Activated naive CD4-positive, alpha-beta T cell treated with Interleukin-2 at 50 U/mL for 16 hours (primary cell): ENCODE data around the gene HOXB8.

Experiments used
- DNase-seq: peaks from one replicate; pipeline ENCODE4 v3.0.0-alpha.2; 2020

HOXB8 gene

DNA sequence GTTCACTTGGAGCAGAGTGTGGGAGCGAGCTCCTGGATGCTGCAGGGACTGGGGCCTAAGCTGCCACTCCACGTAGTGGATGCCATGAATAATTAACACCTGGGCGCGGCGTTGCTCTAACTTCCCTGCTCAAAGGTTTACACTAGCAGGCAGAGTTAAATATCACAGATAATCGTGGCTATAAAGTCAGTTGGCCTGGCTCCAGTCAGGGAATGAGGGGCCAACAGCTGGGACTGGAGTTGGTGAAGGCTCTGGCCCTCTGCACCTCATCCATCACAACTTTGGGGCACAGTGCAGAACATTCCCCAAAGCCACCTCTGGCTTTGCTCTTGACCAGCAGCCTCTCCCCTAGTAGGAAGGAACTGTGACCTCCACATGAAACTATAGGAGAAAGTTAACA, 47.9 kb downstream of the HOXB8 start:
- no peak for DNase-seq

DNA sequence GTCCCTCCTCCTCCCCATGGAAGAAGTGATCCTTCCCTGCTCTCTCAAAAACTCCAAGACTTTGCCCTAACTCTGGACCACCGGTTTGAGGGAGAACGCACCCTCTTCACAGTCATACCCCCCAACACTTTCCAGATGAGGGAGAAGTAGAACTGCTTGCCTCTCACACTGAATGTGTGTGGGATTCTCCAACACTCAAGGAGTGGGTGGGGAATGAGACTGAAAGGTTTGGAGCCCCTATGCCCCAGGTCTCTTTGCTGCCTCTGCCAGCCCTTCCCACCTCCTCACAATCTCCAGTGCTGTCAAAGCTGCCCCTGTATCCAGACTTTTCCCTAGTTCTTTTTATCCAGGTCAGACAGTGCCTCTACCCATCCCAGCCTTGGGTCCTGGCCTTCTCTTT, 48.4 kb downstream of the HOXB8 start:
- DNase-seq = no peak

DNA sequence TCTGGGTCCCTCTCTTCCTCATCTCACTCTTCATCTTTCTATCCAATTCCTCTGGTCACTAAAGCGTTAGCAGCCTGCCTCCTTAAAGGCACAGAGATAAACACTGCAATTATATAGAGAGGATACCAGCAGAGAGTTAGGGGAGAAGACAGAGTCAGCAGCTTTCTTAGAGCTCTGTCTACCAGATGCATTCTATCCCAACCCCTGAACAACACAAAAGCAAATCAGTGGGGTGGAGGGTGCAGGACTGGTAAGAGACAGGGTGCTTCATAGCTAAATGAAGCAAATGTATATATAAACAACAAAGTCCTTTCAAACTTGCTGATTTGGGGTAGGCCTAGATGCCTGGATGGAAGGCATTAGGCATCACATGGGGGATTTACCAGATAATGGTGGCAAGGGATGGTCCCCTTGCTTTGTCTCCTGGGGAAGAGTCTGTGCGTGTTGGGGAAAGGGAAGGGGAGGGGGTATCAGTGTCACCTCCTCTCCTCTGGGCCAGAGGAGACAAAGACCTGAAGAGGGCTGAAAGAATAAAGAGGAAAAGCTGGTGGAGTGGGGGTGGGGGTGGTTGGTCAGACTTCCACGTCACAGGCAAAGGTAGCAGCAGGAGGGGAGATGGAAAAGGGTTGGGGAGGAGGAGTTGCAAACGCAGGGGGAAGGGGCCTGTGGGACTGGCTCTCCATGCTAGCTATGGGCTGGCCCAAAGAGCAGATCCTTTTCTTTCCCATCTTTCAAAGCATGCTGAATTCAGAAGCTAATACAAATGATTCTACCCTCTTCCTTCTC, 49.0 kb downstream of the HOXB8 start:
- no peak for DNase-seq

DNA sequence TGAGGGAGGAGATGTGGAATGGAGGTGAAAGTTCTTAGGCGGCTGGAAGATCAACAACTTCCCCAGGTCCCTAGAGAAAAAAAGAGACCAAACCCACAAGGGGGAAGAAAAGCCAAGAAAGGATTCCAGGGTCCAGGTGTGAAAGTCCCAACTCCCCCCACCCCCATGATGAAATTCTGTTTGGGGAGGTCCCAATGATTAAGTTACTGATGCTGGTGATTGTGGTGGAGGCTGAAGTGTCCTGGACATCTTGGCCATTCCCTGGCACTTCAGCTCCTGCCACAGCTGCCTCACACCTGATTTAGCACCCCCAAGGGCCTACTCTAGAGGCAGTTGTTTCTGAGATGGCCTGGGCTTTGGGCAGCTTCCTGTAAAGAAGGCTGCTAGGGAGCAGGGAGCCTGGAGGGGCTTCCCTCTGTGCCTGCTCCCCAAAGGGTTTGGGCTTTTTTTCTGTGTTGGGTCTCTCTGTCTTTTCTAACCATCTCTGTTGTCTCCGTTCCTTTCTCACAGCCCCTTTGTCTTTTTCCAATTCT, 50.0 kb downstream of the HOXB8 start:
- DNase-seq = no peak

GRCh38 chr17:48564188-48565021, 50.7 kb downstream of the HOXB8 start:
- DNase-seq = no peak

DNA sequence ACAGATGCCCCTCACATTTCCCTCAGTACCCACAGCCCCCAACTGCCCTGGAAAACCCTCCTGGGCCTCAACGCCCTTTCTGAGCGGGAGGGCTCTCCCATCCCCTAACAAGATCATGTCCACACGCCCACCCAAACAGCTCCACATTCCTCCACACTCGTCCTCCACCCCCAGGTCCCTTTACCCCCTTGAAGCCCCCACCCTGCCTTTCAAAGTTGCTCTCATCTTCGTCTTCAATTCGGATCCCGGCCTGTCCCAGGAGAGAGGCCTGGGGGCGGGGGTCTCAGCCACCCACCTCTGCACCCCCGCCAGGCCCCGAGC, 51.3 kb downstream of the HOXB8 start:
- no peak for DNase-seq

GRCh38 chr17:48563385-48563838, 51.7 kb downstream of the HOXB8 start:
- DNase-seq = no peak

DNA sequence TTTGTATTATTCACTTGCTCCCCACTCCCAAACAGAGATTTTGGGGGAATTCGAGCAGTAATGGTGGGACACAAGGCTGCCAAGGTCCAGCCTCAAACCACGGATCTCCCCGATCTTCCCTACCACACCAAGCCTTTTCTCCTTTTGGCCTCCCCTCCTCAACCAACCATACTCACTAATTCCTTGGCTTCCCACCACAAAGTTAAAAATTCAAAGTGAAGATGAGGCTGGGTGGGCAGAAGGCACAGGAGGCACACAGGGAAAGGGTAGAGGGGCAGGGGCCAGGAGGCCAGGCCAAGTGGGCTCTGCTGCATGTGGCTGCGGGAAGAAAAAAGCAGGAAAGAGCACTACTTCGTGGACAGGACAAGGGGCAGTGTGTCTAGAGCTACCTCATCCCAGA, 52.2 kb downstream of the HOXB8 start:
- DNase-seq = no peak
